Embryonic facial prominence (tissue), 1 donor: Measurements from ENCODE around the gene DUOXA2.
"Not testable (repeated sequence)": the region's sequence is repeated elsewhere in the genome, so short reads cannot be mapped to it uniquely, and the experiment has no call there.

Experiments
- DNase-seq: peaks from one replicate; pipeline ENCODE4 v3.0.0-alpha.2; 2016; ENCODE audit errors: extremely low spot score

The DUOXA2 gene

GRCh38 chr15:45095661-45096060 lies 18.5 kb upstream of the DUOXA2 start:
- DNase-seq: no peak

GRCh38 chr15:45097466-45097865 lies 16.7 kb upstream of the DUOXA2 start:
- DNase-seq: no peak

DNA sequence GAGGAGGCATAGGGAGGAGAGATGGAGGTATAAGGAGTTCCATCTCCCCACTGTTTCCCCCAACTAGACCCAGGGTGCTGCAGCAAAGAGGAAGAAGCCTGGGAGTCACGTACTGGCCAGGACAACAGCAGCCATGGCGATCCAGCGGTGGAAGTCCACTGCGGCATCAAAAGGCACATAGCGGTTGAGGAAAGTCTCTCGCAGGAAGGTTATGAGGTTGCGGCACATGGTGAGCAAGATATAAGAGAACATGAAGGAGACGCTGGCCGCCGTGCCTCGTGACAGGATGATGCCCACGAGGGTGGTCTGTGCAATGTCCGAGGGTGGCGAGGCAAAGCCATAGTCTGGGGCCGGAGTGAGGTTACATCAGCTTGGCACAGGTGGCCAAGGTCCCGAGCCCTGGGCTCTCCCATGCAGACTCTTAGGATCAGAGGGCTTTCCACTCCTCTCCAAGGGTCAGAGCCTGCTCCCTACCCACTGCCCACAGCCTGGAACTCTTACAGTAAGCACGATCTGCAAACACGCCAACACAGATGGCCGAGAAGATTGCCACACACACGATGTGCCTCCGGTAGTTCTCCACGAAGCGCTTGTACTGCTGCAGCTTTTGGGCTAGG lies 14.5 kb upstream of the DUOXA2 start:
- no peak for DNase-seq

- no peak for DNase-seq
Observed at GRCh38 chr15:45100884-45101625, 13.1 kb upstream of the DUOXA2 start.

GRCh38 chr15:45101749-45102148 lies 12.4 kb upstream of the DUOXA2 start:
- no peak for DNase-seq

- DNase-seq: no peak
Observed at GRCh38 chr15:45102226-45102625, 11.9 kb upstream of the DUOXA2 start.

GRCh38 chr15:45104170-45104569 lies 10.0 kb upstream of the DUOXA2 start:
- not testable (repeated sequence) for DNase-seq

DNA sequence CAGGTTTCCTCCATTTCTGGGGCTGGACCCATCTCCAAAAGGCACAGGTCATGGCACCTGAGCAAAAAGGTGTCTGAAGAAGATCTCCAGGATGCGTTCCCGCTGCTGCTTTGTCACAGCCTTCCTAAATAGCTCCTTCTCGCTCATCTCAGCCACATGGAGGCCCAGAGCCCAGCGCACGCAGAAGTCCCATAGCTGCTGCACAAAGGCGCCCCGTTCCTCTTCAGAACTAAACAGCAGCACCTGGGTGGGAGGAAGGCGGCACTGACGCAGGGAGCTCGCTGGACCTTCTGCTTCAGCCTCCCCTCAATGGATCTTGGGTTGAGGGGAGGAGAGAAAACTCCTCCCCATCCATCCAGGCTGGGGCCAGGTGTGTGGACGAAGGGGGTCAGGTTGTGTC lies 8.5 kb upstream of the DUOXA2 start:
- no peak for DNase-seq

DNA sequence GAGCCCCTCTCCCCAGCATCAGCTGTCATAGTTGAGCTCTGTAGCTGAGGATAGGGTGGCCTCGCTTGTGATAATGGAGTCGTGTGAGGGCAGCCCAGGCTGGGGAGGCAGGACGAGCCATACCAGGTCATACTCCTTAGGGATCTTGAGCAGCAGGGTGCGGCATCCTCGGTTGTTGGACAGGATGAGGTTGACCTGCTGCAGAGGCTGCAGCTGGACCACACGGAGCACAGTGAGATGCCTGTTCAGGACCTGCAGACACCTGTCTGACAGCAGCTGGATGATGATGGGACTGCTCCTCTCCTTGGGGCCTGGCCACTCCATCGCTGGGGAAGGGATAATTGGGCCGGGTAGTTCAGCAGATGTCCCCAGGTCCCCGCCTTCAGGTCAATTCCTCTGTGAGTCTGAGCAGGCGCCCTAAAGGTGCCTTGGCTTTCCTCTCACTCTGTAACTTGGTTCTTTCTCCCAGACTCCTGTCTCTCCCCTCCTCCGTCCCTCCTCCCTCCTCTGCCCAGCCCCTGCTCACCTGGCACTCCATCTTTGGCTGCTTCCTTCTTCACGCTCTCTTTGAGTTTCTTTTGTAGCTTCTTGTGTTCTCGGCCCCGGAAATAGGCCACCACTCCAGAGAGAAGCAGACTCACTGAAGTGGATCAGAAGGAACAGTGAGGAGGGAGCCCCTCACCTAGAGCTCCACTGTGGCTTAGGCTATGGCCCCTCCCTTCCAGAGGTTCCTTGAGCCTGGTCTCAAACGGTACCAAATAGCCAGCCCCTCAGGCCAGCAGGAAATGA lies 7.9 kb upstream of the DUOXA2 start:
- DNase-seq: no peak

DNA sequence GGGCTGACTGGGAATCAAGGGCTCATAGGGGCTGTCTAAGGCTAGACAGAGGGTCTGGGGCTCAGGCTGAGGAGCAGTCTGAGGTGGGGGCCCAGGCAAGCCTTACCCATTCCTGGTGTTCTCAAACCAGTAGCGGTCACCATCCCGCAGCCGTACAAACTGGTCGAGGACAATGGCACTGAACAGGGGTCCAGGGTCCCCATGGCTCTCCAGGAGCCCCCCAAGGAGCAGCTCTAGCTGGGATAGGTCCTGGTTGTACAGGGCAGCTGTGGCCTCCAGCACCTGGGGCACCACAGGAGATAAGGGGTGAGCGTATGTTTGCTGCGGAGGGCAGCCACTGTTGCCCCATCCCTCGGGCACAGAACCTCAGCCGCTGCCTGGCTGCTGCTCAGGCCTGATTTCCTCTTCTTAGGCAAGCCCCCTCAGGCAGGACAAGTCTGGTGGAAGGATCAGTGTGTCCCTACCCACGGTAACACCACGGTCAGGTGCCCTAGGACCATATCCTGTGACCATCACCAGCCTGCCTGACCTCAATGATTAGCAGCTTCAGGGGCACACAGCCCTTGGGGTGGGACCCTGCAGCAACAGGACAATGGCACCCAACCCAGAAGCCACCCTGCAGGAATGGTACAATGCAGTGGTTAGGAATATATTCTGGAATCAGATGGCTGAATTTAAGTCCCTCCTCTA lies 6.0 kb upstream of the DUOXA2 start:
- DNase-seq: no peak

GRCh38 chr15:45110256-45110820 lies 3.8 kb upstream of the DUOXA2 start:
- no peak for DNase-seq

- no peak for DNase-seq
Observed at GRCh38 chr15:45111390-45112142, 2.6 kb upstream of the DUOXA2 start.

DNA sequence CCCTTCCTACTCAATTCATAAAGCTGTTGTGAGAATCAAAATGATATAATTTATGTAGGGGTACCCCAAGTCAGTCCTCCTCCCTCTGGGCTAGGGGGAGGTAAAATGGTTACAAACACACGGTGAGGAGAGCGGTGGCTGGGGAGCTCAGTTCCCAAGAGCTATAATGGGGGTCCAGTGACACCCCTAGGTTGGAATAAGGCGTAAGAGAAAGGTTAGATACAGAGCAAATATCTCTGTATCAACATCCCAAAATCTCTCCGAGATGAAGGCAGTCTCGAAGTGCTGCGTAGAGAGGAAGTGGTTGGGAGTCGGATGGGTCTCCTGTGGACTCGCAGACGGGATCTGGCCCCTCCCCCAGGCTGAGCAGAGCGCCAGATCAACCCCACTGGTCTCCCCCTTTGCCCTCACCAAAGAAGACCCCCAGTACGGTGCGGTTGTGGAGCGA lies 2.0 kb upstream of the DUOXA2 start:
- DNase-seq: no peak

GRCh38 chr15:45112591-45113379 lies 1.3 kb upstream of the DUOXA2 start:
- DNase-seq: no peak

DNA sequence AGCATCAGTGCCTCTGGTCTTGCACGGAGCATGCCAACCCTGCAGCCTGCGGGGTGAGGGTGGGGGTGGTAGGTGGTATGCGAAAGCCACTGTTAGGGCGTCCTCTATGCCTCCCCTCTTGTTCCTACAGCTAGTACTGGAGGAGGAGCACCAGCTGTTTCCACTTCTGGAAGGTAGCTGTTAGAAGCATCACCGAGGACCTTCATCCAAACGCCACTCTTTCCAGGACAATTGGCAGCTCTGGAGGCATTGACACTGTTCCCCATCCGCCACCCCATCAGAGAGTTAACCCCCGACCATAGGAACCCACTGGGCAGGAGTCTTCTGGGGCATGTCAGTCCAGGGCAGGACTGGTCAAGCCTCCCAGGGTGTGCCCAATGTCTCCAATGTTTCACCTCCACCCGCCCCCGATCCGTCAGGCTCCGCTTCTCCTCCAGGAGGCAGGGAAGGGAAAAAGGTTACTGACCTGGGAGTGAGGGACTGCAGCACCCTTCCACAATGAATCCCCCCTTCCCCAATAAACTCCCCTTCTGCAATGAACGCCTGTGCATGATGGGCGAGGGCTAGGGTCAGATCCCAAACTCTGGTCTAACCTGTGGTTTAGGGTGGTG lies 641 bp upstream of the DUOXA2 start:
- no peak for DNase-seq

DNA sequence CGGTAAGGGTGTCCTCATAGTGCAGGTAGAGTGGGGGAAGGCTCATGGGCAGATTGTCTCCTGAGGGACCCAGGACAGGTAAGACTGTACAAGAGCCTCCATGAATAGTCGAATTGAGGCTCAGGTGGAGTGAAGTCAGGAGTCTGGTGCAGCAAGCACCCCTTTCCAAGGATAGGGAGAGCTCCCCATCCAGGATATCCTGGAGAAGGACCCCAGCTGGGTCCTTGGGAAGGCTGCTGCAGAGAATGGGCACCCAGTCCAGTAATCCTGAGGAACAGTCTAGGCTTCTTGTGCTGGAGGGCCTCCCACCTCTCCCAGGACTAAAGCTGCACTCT lies 592 bp downstream of the DUOXA2 start:
- DNase-seq: no peak

DNA sequence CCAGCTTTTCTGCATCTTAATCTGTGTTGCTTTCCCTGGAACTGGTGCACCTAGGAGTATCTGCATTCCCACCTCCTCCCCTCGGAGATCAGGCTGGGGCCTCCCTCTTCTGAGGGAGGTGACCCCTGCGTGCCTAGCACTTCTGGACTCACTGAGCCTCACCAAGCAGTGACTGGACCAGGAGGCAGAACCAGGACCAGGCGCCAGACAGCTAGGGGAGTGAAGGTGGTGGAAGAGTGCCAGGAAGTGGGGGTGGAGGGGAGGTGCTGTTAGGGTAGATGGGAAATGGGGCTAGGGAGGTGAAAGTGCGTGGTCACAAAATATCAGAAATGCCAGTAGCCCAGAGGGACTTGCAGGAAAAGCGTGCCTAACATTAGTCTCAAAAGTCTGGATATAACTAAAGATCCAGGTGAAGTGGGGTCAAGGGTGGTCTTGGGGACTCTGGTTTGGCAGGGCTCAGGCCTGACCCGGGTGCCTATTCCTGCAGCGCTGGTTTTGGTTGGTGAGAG lies 1.2 kb downstream of the DUOXA2 start:
- DNase-seq: no peak

DNA sequence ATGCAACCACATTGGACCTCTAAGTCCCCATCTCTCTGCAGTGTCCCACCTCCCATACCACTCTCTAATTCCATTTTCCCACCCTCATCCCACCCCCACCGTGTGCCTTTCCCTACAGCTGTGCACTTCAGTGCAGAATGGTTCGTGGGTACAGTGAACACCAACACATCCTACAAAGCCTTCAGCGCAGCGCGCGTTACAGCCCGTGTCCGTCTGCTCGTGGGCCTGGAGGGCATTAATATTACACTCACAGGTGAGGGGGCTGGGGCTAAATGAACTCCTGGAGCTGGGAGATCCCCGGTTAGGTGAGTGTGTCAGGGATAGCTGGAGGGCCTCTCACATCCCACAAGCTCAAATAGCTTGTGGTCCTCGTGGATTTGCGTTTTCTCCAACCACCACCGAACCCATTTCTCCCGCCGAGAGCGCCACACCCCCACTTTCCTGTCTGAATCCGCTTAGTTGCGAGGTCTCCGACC lies 1.9 kb downstream of the DUOXA2 start:
- DNase-seq: no peak

DNA sequence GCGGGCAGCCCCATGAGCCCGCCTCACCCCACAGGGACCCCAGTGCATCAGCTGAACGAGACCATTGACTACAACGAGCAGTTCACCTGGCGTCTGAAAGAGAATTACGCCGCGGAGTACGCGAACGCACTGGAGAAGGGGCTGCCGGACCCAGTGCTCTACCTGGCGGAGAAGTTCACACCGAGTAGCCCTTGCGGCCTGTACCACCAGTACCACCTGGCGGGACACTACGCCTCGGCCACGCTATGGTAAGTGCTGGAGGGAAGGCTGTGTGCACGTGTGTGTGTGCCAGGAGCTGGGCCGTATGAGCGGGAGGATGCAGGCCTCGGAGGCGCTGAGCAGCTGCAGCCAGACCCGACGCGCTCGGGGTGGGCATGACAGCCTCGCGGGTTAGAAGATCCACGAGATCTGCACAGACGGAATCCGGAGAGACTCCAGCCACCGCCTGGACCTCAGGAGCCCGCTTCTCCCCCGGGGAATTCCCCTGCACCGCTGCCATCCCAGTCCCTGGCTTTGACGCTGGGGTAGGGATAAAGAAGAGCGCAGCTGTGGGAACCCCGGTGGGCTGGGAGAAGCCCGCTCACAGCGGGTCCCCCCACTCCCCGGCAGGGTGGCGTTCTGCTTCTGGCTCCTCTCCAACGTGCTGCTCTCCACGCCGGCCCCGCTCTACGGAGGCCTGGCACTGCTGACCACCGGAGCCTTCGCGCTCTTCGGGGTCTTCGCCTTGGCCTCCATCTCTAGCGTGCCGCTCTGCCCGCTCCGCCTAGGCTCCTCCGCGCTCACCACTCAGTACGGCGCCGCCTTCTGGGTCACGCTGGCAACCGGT lies 2.6 kb downstream of the DUOXA2 start:
- DNase-seq: no peak
